GM03348 (cell line): ENCODE results near the gene HOXA1.

Experiments
- DNase-seq: peaks from one replicate; pipeline ENCODE4 v3.0.0; 2012; ENCODE audit warnings: low spot score

HOXA1 gene

GRCh38 chr7:27092819-27093110 lies 3.0 kb downstream of the HOXA1 start:
- DNase-seq, result no peak

GRCh38 chr7:27091941-27092818 lies 3.6 kb downstream of the HOXA1 start:
- DNase-seq, result no peak

GRCh38 chr7:27091105-27091504 lies 4.7 kb downstream of the HOXA1 start:
- no peak for DNase-seq

GRCh38 chr7:27088002-27088922 lies 7.5 kb downstream of the HOXA1 start:
- no peak for DNase-seq

GRCh38 chr7:27083646-27084045 lies 12.2 kb downstream of the HOXA1 start:
- no peak for DNase-seq

- DNase-seq, result peak; percentile 50
These were observed 13.6 kb downstream of the HOXA1 start for GRCh38 chr7:27082171-27082570.

- peak; percentile 31 for DNase-seq
These were observed 14.9 kb downstream of the HOXA1 start for GRCh38 chr7:27080844-27081436.

- DNase-seq, result no peak
These were observed 16.4 kb downstream of the HOXA1 start for GRCh38 chr7:27079234-27079975.

- DNase-seq, result no peak
These were observed 17.1 kb downstream of the HOXA1 start for GRCh38 chr7:27078616-27079233.

- no peak for DNase-seq
These were observed 22.7 kb downstream of the HOXA1 start for GRCh38 chr7:27073076-27073475.

- DNase-seq, result no peak
These were observed 24.0 kb downstream of the HOXA1 start for GRCh38 chr7:27071622-27072390.

GRCh38 chr7:27068259-27068658 lies 27.5 kb downstream of the HOXA1 start:
- DNase-seq, result no peak

- DNase-seq, result peak; percentile 46
These were observed 29.7 kb downstream of the HOXA1 start for GRCh38 chr7:27066148-27066547.

- DNase-seq, result no peak
These were observed 30.1 kb downstream of the HOXA1 start for GRCh38 chr7:27065709-27066108.

GRCh38 chr7:27064661-27065060 lies 31.1 kb downstream of the HOXA1 start:
- no peak for DNase-seq

- DNase-seq, result peak; percentile 23
These were observed 31.6 kb downstream of the HOXA1 start for GRCh38 chr7:27064159-27064558.

- no peak for DNase-seq
These were observed 32.9 kb downstream of the HOXA1 start for GRCh38 chr7:27062946-27063345.

GRCh38 chr7:27053153-27053552 lies 42.6 kb downstream of the HOXA1 start:
- DNase-seq, result no peak

GRCh38 chr7:27051451-27051850 lies 44.3 kb downstream of the HOXA1 start:
- DNase-seq, result no peak

- no peak for DNase-seq
These were observed 47.4 kb downstream of the HOXA1 start for GRCh38 chr7:27048438-27048837.
